Ishikawa (cell line): ENCODE data around the gene TBC1D2.

Experiments used
- EGR1 ChIP-seq: IDR thresholded peaks from 2 replicates; pipeline ENCODE4 v1.6.1; 2012
- FOXM1 ChIP-seq: IDR thresholded peaks from 2 replicates; pipeline ENCODE4 v1.6.1; 2012; ENCODE audit warnings: low read depth, borderline replicate concordance
- RAD21 ChIP-seq: IDR thresholded peaks from 2 replicates; pipeline ENCODE4 v1.6.1; 2012; ENCODE audit warnings: low read depth
- YY1 ChIP-seq: IDR thresholded peaks from 2 replicates; pipeline ENCODE4 v1.6.1; 2012; ENCODE audit warnings: low read depth

DNA sequence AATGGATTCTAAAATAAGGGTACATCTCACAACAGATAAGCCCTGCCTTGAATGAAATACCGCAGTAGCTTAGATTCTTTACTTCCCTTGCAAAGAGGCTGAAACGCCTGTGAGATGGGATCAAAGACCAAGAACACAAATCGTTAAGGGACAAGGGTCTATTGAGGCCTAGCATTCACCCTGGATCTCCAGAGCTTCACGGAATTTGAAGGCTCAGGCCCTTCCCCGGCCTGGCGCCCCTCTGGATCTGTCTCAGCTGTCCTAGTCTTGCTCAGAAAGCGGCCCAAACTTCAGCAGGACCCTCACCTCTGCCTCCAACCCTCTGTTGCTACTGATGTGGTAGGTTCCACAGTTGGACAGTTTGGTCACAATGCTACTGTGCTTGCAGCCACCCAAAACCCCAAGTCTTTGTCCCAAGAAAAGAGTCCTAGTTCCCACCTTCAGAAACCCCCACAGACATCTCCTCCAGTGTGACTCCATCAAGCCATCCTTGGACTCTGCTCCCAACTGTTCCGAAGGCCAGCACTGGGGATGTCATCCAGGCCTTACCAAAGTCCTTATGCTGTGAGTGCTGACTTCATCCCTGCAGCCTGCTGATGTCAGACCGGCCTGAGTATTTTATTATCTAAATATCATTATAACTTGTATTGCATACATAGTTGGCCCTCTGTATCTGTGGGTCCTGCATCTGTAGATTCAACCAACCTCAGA, 72.4 kb downstream of the TBC1D2 start:
- TF ChIP-seq RAD21 = no peak
- no peak for TF ChIP-seq YY1
- TF ChIP-seq FOXM1 = no peak
- TF ChIP-seq EGR1 = no peak
